22Rv1 (cell line): ENCODE measurements around the gene RYR2.
A peak's percentile ranks its signal among the peaks of the same experiment; 100 is the strongest.

Source experiments
- H3K27ac ChIP-seq: fragments of 450-650 bp; 2 replicates; pipeline ENCODE4 v1.5.1; 2017
- ZFX ChIP-seq: fragments of 450-650 bp; IDR thresholded peaks from 2 replicates; pipeline ENCODE4 v1.6.1; 2017; ENCODE audit warnings: antibody characterized with exemption, borderline replicate concordance
- TF ChIP-seq, protein P1 (sequence below): fragments of 450-650 bp; IDR thresholded peaks from 2 replicates; pipeline ENCODE4 v1.5.1; 2017; ENCODE audit warnings: mild to moderate bottlenecking

RYR2 gene

DNA sequence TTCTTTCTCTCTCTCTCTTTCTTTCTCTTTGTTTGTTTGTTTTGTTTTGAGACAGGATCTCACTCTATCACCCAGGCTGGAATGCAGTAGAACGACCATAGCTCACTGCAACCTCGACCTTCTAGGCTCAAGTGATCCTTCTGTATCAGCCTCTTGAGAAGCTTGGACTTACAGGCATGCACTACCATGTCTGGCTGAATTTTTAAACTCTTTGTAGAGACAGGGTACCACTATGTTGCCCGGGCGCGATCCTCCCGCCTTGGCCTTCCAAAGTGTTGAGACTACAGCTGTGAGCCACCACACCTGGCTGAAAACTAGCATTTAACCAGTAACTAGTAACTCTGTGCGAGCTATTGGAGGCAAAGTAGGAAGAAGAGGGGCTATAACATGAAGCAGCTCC is 523.3 kb downstream of the RYR2 start:
- TF ChIP-seq, protein P1, sequence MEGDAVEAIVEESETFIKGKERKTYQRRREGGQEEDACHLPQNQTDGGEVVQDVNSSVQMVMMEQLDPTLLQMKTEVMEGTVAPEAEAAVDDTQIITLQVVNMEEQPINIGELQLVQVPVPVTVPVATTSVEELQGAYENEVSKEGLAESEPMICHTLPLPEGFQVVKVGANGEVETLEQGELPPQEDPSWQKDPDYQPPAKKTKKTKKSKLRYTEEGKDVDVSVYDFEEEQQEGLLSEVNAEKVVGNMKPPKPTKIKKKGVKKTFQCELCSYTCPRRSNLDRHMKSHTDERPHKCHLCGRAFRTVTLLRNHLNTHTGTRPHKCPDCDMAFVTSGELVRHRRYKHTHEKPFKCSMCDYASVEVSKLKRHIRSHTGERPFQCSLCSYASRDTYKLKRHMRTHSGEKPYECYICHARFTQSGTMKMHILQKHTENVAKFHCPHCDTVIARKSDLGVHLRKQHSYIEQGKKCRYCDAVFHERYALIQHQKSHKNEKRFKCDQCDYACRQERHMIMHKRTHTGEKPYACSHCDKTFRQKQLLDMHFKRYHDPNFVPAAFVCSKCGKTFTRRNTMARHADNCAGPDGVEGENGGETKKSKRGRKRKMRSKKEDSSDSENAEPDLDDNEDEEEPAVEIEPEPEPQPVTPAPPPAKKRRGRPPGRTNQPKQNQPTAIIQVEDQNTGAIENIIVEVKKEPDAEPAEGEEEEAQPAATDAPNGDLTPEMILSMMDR: no peak
- TF ChIP-seq ZFX: no peak
- H3K27ac ChIP-seq: no peak overlapping the region

DNA sequence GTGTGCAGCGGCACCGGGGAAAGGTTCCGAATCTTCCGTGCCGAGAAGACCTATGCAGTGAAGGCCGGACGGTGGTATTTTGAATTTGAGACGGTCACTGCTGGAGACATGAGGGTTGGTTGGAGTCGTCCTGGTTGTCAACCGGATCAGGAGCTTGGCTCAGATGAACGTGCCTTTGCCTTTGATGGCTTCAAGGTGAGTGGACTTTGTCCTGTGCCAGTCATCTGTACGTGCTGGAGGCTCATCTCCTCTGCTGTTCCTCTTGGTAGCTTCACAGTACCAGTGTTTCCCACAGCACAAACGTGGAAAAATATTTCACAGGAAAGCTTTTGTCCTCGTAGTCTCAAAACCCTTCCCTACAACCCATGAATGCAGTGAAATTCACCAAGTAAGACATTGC is 524.6 kb downstream of the RYR2 start:
- no peak overlapping the region for H3K27ac ChIP-seq
- TF ChIP-seq ZFX: no peak
- TF ChIP-seq, protein P1: no peak

DNA sequence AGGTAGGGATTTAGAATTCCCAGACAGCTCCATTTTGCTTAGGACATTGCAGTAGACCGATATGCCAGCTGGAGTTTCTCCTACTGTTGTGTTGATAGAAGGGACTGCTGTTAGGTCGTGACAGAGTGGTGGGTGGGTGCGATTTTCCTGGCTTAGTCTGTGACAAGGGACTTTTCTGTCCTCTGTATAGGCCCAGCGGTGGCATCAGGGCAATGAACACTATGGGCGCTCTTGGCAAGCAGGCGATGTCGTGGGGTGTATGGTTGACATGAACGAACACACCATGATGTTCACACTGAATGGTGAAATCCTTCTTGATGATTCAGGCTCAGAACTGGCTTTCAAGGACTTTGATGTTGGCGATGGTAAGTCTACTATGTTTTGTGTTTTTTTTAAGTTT is 527.0 kb downstream of the RYR2 start:
- no peak for TF ChIP-seq ZFX
- TF ChIP-seq, protein P1: no peak

DNA sequence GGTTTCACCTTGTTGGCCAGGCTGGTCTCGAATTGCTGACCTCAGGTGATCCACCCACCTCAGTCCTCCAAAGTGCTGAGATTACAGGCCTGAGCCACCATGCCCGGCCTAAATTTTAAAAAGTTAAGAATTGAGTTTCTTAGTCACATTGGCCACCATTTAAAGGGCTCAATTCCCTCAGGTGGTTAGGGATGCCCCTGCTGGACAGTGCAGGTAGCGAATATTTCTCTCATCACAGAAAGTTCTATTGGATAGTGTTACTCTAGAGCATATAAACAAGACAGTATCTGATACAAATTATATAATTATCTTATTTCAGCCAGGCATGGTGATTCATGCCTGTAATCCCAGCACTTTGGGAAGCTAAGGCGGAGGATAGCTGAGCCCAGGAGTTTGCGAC is 528.5 kb downstream of the RYR2 start:
- no peak overlapping the region for H3K27ac ChIP-seq
- TF ChIP-seq, protein P1: peak; percentile 65
- TF ChIP-seq ZFX: no peak

More for the DNA sequence above, 527.0 kb downstream of the RYR2 start:
- no peak overlapping the region for H3K27ac ChIP-seq

DNA sequence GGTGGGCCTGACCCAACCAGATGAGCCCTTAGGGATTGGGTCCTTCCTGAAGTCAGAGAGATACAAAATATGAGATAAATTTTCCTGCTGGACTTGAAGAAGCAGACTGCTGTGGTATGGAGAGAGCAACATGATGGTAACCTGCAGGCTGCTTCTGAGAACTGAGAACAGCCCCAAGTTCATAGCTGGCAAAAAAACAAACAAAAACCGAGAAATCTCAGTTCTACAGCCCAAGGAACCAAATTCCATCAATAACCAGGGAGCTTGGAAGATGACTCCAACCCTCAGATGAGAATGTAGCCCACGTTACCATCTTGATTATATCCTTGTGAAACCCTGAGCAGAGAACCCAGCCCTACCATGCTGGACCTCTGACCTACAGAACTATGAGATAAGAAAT is 532.6 kb downstream of the RYR2 start:
- no peak for TF ChIP-seq ZFX
- TF ChIP-seq, protein P1: no peak
- no peak overlapping the region for H3K27ac ChIP-seq

DNA sequence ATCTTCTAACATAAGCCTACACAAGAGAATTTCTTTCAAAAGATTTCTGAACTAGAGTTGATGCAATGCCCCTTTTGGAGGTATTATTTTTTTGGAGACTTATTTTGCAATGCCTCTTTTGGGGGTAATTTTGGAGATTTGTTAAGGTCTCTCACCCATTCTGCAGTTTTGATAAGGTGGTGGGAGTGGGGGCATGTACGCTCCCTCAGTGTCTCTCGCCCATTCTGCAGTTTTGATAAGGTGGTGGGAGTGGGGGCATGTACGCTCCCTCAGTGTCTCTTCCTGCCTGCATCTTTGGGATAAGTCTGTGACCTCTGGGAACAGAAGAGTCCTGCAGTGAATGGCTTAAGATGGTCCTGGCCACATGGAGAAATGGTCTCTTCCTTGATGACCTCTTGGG is 536.6 kb downstream of the RYR2 start:
- no peak overlapping the region for H3K27ac ChIP-seq
- TF ChIP-seq, protein P1: no peak
- no peak for TF ChIP-seq ZFX

DNA sequence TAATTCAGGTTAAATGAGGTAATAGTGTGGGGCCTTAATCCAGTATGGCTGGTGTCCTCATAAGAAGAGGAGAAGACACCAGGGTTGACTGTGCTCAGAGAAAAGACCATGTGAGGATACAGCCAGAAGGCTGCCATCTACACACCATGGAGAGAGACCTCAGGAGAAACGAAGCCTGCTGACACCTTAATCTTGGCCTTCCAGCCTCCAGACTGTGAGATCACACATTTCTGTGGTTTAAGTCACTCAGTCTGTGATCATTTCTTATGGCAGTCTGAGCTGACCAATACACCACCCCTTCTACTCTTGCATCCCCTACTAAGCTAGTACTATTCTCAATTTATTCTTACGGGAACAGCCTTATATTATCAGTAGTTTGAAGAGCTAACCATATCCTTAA is 538.7 kb downstream of the RYR2 start:
- H3K27ac ChIP-seq: no peak overlapping the region
- TF ChIP-seq ZFX: no peak
- TF ChIP-seq, protein P1: no peak
